GM18520 (cell line): ENCODE data around the gene UBFD1.
A peak's percentile ranks its signal among the peaks of the same experiment; 100 is the strongest.
"Not testable (repeated sequence)": the region's sequence is repeated elsewhere in the genome, so short reads cannot be mapped to it uniquely, and the experiment has no call there.

Experiments
- ATAC-seq: cut with Tn5 transposase; IDR thresholded peaks from one replicate; pipeline ENCODE4 v1.9.1; 2021; ENCODE audit not compliant: unreplicated experiment

Gene UBFD1

DNA sequence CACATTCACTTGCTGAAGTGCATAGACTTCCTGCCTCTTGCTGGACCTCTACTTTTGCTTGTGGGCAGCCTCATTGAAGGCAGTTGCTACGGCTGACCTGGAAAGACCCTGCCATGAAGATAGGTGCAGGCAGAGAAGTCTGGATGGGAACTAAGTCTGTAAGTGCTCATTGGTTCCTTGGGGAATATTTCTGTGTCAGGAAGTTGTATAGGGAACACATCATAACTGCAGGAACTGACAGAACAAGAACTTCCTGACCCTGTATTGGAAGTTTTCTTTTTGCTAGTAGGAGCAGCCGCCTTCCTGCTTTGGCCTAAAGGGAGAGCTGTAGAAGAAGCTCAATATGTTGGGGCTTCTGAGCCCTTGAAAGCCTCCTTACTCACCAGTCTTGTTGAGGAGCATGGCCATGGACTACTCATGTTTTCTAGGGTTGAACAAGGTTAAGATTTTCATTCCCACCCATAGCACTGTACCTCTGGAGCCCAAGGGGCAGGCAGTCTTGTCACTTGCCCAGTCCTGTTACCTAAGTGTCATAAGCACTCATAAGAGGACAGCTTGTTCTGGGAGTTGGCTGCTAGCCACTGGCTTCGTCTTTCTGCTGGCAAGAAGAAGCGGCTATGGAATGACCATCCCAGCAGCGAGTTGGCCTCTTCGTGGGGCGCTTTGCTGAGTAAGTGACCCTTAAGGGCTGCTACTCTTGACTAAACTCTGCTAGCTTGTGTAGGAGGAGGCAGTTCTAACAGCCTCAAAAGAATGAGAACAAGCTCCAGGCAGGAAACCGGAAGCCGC, 7.2 kb downstream of the UBFD1 start:
- ATAC-seq, result no peak

DNA sequence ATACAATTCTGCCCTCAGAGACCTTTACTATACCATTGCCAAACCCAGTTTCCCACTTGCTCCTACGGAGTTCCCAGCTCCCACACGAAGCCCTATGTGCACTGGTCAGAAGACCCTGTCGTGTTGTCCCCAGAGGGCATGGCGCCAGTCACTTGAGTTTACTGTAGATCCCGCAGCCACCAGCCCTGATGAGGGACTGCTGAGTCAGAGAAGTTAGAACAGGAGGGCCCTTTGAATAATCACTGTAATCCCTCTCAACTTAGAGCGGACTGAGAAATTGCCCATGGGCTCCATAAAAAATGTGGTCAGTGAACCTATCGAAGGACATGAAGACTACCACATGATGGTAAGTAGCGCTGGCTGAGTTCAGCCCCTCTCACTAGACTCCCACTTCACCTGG, 9.2 kb downstream of the UBFD1 start:
- ATAC-seq, result no peak

DNA sequence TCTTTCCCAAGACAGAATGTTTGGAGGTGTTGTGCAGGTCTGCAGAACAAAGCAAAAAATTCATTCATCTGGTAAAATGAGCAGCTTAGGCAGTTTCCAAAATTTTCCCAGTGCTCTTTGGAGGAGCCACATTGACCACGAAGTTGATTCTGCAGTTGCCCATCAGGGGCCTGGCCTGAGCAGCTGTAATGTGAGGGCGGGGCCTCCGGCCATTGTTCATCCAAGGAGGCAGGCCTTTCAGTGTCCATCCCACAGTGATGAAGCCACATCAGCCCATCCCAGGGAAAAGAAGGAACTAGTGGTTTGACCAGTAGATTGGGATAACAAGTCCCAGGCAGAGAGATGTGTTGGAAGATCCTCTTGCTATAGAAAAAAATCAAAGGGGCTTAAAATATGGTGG, 10.1 kb downstream of the UBFD1 start:
- no peak for ATAC-seq

DNA sequence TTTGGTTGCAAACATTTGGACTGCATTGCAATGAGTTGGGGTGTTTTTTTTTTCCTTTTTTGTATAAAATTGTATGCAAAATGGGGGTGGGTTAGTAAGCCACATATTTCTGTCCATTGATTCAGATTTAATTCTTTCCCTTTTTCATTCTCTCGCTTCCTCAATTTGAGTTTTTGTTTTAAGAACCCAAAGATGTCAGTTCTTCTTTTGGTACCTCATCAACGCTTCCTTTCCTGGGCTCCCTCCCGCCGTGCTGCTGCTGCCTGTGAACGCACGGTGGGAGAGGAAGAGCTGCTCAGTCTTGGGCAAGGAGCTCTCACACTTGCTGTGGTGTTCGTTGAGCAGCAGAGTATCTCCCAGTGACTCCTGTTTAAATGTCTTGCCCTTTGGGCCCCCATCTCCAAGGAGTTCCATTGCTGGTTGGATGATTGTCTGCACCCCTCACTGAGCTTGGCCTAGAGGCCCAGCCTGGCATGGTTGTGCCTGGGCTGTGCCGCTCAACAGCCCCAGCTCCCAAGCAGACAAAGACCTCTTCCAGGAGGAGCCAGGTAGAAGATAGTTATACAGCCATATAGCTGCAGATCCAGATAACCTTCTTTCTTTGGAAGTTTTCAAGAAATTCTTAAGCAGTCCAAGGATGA, 13.6 kb downstream of the UBFD1 start:
- ATAC-seq, result no peak

DNA sequence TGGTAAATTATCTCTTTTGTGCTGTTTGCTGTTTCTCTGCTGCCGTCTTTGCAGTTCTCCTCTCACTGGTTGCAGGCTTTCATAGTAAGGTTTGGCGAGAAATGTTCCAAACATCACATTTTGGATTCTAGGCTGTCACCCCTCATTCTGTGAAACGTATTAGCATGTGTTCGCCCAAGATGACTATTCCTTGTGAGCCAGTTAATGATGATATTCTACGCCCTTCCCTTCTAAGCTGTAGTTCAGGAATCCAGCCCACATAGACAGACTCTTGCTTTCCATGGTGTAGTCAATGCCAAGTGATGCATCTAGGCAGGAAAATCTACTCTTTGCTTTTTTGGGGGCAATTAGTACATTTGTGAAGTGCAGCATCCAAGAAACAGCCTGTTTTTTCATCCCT, 14.4 kb downstream of the UBFD1 start:
- no peak for ATAC-seq

DNA sequence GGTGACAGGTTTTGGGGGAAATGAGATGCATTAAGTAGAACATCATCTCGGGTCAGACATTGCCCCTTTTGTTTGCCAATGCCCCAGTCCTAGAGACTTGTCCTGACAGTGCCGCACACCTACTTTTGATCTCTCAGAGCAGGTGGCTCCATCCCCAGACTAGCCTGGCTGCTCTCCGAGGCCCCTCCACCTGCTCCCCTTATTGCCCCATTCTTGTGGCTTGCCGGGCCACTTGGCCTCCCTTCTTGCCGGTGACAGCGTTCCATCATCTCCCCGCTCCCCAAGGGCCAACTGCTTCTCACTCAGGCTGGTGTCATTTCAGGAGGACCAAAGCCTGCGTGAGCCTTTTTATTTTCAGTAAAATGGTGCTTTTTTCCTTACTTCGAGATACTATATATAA, 14.9 kb downstream of the UBFD1 start:
- no peak for ATAC-seq

DNA sequence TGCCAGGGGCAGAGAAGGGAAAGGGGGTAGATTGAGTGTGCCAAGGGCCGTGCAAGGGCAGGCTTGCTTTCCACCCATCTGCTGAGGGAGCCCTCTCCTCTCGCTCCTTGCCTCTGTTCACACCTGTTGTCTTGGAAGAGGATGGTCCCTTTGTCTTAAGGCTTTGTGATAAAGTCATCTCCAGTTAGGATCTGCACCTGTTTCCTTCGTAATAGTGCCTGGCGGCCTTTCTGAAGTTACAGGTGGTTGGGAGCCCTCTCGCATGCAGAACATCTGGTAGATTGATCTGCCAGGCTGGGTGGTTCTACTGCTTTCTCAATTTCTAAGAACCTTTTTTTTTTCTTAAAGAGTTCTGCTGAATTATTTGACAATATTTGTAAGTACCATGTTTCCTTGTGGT, 16.3 kb downstream of the UBFD1 start:
- no peak for ATAC-seq

DNA sequence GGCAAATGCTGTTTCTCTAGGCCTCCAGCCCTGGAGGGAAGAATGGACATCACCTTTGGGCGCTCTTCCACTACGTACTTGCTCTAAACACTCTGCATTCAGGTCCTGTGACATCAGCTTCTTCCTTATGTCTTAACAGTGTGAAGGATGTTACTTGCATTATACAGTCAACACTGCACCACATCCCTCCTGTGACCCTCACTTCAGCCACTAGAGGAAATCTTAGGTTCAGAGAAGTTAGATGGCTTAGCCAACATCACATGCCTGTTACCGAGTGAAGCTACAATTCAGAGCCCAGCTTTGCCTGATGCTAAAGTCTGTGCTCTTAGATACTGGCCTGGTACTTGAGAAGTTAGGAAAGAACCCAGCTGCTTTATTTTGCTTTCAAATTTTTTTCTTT, 18.3 kb downstream of the UBFD1 start:
- ATAC-seq, result no peak

DNA sequence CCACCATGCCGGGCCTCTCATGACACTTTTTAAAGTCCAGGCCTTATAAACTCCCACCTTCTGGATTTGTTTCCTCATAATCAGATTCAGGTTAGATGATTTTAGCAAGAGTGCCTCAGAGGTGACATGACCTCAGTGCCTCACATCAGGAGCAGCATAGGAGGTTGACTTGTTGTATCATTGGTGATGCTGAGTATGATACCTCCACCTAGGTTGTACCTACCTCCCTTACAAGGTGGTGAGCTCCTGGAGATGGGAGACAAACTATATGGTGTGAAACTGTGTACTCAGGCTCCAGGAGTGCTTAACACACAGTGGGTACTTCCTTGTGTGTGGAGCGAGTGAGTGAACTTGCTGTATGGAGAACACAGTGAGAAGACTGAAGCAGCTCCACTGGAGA, 20.0 kb downstream of the UBFD1 start:
- ATAC-seq, result no peak

DNA sequence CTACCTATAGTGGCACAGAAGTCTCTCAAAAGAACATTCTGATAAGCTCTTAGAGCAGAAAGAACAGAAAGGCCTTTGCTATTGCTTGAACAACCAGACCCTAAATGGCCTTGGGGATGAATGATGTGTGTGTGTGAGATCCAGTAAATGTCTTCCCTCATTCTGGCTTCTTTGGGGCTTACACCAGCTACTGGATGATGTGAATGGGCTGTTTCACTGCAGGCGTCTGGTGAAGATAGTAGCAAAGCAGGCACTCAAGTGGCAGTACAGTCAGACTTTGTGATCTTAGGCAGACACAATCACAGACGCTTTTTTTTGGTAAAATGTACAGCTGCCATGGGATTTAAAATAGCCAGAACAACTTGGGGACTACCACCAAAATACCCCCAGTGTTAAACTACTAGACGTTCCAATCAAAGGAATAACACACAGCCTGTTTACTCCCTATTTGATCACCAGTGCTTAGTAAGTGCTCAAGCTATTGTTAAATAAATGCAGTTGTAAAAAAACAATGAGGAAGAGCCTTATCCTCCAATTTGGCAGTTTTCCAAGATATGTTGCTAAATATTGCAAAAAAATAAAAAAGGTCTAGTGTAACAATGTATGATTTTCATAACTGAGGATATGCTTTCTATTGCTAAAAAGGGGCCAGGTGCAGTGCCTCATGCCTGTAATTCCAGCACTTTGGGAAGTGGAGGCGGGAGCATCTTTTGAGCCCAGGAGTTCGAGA, 20.7 kb downstream of the UBFD1 start:
- ATAC-seq, result no peak

DNA sequence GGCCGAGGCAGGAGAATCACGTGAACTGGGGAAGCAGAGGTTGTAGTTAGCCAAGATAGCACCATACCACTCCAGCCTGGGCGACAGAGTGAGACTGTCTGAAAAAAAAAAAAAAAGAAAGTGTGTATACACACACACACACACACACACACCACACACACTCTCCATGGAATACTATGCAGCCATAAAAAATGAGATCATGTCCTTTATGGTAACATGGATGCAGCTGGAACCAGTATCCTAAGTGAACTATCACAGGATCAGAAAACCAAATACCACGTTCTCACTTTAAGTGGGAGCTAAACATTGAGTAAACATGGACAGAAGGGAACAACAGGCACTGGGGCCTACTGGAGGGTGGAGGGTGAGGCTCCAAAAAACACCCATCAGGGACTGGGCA, 21.8 kb downstream of the UBFD1 start:
- no peak for ATAC-seq

DNA sequence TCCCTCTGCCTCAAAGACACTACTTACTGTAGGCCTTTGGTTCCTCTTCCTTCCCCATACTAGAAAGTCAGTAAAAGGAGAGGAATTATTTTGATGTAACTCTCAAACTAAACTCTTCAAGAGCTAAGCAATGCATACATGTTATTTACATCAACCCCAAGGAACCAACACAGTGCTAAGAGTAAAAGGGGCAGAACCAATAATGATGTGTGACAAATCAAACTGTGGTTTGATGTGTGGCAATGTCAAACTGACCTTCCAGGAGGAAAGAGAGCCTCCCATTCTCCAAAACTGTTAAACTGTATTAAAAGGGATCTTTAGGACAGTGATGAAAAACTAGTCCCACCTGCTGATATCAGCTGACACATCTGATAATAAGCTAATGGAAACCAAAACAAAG, 22.9 kb downstream of the UBFD1 start:
- ATAC-seq, result no peak

DNA sequence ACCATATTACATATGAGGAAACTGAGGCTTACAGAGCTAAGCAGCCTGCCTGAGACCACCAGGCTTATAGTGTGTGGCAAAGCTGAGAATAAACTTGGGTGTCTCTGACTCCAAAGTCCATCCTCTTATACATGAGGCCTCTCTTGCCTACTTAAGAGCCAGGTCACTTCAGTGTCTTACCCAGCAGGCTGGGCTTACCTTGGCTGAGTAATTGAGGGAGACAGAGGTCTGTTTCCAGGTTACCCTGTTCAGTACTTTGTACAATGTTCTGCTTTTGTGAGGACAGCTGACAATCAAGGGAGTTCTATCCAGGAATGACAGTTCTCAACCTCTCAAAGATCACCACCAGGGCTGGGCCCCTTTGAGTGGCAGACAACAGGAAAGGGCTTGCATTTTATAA, 24.2 kb downstream of the UBFD1 start:
- no peak for ATAC-seq

DNA sequence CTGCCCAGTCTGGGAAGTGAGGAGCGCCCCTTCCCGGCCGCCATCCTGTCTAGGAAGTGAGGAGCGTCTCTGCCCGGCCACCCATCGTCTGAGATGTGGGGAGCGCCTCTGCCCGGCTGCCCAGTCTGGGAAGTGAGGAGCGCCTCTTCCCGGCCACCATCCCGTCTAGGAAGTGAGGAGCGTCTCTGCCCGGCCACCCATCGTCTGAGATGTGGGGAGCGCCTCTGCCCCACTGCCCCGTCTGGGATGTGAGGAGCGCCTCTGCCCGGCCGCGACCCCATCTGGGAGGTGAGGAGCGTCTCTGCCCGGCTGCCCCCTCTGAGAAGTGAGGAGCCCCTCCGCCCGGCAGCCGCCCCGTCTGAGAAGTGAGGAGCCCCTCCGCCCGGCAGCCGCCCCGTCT, 25.7 kb downstream of the UBFD1 start:
- ATAC-seq, result not testable (repeated sequence)

DNA sequence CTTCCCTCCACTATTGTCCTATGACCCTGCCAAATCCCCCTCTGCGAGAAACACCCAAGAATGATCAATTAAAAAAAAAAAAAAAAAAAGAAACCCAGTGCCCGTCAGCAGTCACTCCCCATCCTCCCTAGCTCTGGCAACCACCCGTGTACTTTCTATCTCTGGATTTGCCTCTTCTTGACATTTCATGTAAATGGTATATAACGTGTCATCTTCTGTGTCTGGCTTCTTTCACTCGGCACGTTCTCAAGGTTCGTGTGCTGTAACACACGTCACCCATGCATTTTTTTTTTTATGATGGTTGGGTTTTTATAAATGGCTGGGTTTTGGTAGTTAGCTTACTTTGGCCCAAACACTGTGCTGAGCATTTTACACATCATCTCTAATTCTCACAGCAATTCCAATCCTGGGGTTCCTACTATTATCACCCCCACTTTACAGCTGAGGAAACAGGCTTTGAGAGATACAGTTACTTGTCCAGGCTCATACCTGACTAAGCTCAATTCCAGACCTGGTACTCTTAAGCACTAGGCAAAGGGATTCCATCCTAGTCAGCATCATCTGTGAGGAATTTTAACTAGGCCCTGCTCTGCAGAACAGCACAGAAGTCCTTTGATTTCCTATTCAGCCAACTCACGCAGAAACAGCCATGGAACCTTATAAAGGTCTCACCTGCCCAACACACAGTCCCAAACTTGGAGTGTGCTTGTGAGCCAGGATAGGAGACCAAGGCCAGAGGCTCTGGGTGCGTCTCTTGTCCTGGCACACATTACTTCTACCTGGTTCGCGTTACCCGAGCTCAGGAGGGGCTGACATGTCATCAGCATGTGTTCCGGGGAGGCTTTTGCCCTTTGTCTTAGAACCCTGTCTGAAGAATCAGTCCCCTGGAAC, 26.9 kb downstream of the UBFD1 start:
- ATAC-seq, result no peak

DNA sequence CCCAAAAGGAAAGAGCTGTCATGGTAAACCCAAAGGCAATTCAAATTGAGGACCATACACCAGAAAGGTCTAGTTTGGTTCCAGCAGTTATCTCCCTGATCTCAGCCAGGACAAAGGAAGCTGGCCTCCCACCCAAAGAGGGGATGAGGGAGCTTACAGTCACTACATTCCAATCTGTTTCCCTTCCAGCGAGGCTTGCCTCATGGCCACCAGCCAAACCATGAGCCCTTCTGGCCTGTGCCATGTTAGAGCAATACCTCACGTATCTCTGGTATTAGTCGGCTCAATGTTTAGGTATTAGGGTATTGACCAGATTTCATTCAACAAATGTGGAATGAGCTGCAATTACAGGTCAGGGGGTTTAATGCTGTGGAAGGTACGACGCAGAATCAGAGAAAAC, 30.2 kb downstream of the UBFD1 start:
- ATAC-seq, result no peak

DNA sequence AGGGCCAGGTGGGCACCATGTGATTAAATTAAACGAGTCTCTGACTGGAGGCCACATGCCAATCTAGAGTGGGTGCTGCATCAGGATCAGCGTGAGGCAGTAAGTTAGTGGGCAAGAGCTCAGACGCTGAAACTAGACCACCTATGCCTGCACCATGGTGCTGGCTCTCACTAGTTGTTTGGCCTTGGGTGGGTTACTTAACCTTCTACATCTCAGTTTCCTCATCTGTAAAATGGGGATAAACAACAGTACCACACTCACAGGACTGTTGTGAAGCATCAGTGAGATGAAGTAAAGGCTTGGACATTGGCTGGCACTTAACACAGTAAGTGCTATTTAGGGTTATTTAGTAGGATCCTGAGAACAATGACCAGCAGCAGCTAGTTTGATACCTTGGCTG, 32.7 kb downstream of the UBFD1 start:
- no peak for ATAC-seq

DNA sequence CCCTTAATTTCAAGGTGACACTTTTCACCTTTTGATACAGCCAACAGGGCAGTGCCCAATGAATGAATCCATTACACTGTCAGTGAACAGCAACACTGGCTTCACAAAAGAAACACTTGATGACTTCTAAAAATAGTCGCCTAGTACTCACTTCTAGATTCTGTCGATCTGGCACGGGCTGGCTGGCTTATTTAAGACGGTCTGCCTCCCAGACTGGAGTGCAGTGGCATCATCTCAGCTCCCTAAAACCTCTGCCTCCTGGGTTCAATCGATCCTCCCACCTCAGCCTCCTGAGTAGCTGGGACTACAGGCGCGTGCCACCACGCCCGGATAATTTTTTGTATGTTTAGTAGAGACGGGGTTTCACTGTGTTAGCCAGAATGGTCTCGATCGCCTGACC, 36.7 kb downstream of the UBFD1 start:
- ATAC-seq, result no peak

DNA sequence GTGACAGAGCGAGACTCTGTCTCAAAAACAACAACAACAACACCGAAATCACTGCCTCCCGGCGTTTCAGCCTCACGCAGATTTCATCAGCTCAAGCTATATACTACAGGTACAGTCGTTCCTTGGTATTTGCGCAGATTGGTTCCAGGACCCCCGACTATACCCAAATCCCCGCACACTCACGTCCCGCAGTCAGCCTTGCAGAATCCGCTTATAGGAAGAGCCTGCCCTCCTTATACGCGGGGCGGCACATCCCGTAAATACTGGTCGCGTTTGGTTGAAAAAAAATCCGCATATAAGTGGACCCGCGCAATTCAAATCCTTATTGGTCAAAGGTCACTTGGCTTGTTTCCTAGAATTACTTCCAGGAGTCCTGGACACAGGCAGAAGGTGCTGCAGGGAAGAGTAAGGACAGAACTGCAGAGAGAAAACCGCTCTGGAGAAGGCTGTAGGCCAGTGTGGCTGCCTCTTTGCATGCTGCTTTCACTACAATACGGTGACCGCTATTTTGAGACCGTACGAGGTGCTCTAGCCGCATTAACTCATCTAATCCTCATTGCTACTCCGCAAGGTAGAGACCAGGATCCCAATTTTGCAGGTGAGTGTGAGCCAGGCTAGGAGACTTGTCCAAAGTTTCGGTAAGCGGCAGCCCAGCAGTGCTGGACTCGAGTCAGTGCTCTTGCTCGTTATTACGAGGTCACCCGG, 37.9 kb downstream of the UBFD1 start:
- ATAC-seq, result no peak

DNA sequence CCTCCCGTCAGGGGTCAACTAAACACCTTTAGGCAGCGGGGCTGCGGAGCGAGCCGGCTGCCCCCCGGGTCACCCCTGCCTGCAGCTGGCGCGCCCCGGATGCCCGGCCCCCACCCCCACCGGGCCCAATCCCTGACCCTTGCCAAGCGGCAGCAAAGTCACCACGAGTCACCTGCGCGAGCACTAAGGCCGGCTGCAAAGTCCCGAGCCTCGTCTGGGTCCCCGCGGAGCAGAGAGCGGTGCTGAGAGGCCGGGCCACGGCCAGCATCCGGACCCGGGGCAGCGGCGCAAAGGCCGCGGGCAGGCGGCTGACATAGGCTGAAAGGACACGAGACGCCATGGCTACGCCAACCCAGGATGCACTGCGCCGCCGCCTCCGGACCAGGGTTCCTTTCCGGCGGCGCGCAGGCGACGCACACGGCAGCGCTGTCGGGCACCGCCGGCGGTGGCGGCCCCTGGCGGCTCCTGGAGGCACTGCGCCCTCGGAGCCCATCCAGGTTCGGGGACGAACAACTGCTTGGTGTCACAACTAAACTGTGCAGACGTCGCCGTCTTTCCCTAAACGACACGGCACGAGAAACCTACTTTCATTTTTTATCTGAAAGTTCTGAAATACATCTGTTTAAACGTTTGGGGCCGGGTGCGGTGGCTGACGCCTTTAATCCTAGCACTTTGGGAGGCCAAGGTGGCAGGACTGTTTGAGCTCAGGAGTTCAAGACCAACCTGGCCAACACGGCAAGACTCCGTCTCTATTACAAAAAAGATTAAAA, 38.6 kb downstream of the UBFD1 start, which contains the start of gene NDUFAB1:
Gene NDUFAB1, minus strand, starts transcription at position 366 of the 770 bp plus-strand sequence. Its CDS starts 26 bp downstream, at position 340.
- peak; percentile 93 for ATAC-seq
